ENCODE results near the gene APP. TPM values are rescaled to one million over a fixed set of nuclear protein-coding genes. Genes with fewer than 3 reads are reported as not detected.
"Not testable (repeated sequence)": the region's sequence is repeated elsewhere in the genome, so short reads cannot be mapped to it uniquely, and the experiment has no call there.

Gene APP
- total RNA-seq, 1 experiment from 2014 or later: 369 TPM

GRCh38 chr21:26057477-26058170 lies 112.9 kb downstream of the APP start:
- no peak for DNase-seq (ENCODE audit: low read depth, low spot score)
- in situ Hi-C loops (cut with HindIII; ENCODE audit: low pct_unique_long_range_greater_than_20kb, low sequenced_read_pairs): no loop called here

DNA sequence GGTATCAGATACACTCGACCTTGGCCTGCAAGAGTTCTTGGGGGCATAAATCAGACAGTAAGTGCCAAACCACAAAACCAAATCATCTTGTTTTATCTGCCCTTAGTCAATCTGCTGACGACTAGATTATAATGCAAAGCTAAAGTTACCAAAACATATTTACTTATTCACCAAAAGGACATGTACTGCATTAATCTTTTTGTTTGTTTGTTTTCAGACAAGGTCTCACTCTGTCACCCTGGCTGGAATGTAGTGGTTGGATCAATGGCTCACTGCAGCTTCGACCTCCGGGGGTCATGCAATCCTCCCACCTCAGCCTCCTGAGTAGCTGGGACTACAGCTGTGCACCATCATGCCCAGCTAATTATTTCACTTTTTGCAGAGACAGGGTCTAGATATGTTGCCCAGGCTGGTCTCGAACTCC lies 114.7 kb downstream of the APP start:
- in situ Hi-C loops (cut with HindIII; ENCODE audit: low pct_unique_long_range_greater_than_20kb, low sequenced_read_pairs): no loop called here

DNA sequence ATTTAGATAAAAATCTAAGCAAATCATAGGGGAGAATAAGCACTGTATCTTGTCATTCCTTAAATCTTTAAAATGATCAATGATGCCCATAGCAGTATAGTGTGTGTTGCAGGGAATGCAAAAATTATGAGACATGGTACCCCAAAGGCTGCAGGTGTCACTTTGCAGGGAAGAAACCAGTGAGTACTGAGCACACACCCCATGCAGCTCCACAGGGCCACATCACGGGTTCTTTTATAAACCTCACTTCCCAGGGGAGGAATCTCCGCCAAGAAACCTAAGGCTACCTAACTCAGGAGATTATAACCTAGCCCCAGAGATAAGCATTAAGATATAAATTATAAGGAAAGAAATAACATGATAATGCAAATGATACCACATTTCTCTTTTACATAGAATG lies 115.6 kb downstream of the APP start:
- in situ Hi-C loops (cut with HindIII; ENCODE audit: low pct_unique_long_range_greater_than_20kb, low sequenced_read_pairs): no loop called here
- DNase-seq (ENCODE audit: low read depth, low spot score): peak; percentile 29

More for the DNA sequence above, 114.7 kb downstream of the APP start:
- no peak for DNase-seq (ENCODE audit: low read depth, low spot score)

DNA sequence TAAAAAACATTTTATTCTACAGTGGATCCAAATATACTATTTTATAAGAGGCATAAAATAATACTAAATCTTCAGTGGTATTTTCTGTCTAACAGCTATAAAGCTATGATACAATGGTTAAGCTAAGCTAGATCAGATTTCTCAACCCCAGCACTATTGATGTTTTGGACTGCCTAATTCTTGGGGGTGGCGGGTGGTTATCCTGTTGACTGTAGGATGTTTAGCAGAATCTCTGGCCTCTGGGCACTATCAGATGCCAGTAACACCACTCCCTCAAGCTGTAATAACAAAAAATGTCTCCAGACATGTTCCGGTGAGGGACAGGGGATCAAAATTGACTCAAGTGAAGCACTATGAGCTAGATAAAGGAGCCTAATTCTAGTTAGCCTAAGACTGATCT lies 118.5 kb downstream of the APP start:
- in situ Hi-C loops (cut with HindIII; ENCODE audit: low pct_unique_long_range_greater_than_20kb, low sequenced_read_pairs): no loop called here

GRCh38 chr21:26050857-26051256 lies 119.7 kb downstream of the APP start:
- no peak for DNase-seq (ENCODE audit: low read depth, low spot score)
- in situ Hi-C loops (cut with HindIII; ENCODE audit: low pct_unique_long_range_greater_than_20kb, low sequenced_read_pairs): no loop called here

More for the DNA sequence above, 118.5 kb downstream of the APP start:
- DNase-seq (ENCODE audit: low read depth, low spot score): no peak

- in situ Hi-C loops (cut with HindIII; ENCODE audit: low pct_unique_long_range_greater_than_20kb, low sequenced_read_pairs): no loop called here
- no peak for DNase-seq (ENCODE audit: low read depth, low spot score)
Observed at GRCh38 chr21:26049803-26050202, 120.8 kb downstream of the APP start.

GRCh38 chr21:26047279-26047967 lies 123.1 kb downstream of the APP start:
- no peak for DNase-seq (ENCODE audit: low read depth, low spot score)
- in situ Hi-C loops (cut with HindIII; ENCODE audit: low pct_unique_long_range_greater_than_20kb, low sequenced_read_pairs): no loop called here

GRCh38 chr21:26043891-26044290 lies 126.7 kb downstream of the APP start:
- DNase-seq (ENCODE audit: low read depth, low spot score): no peak
- in situ Hi-C loops (cut with HindIII; ENCODE audit: low pct_unique_long_range_greater_than_20kb, low sequenced_read_pairs): no loop called here

GRCh38 chr21:26042181-26042876 lies 128.2 kb downstream of the APP start:
- no peak for DNase-seq (ENCODE audit: low read depth, low spot score)
- in situ Hi-C loops (cut with HindIII; ENCODE audit: low pct_unique_long_range_greater_than_20kb, low sequenced_read_pairs): no loop called here

GRCh38 chr21:26041431-26042180 lies 129.0 kb downstream of the APP start:
- in situ Hi-C loops (cut with HindIII; ENCODE audit: low pct_unique_long_range_greater_than_20kb, low sequenced_read_pairs): no loop called here
- no peak for DNase-seq (ENCODE audit: low read depth, low spot score)

DNA sequence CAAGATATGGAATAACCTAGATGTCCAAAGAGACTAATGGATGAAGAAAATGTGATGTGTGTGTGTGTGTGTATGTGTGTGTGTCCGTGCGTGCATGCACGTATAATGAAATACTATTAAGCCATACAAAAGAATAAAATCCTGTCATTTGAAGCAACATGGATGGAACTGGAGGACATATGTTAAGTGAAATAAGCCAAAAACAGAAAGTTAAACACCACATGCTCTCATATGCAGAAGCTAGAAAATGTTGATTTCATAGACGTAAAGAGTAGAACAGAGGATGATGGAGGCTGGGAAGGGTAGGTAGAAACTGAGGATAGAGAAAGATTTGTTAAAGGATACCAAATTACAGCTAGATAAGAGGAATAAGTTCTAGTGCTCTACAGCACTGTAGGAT lies 133.7 kb downstream of the APP start:
- DNase-seq (ENCODE audit: low read depth, low spot score): no peak
- in situ Hi-C loops (cut with HindIII; ENCODE audit: low pct_unique_long_range_greater_than_20kb, low sequenced_read_pairs): no loop called here

DNA sequence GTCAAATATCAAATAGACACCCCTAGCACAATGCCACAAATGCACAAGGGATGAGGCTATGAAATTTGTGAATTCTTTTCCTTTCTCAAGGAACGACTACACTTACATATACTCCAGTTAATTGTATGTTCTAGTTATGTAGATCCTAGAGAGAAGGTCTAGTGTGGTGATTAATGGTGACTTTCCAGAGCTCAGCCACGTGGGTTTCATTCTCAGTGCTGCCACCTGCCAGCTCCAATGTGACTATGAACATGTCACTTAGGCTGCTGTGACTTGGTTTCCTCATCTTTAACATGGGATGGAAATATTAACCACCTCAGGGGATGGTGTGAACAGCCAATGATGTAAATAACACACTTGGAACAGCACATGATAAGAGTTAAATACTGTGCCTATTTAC lies 138.3 kb downstream of the APP start:
- in situ Hi-C loops (cut with HindIII; ENCODE audit: low pct_unique_long_range_greater_than_20kb, low sequenced_read_pairs): no loop called here
- DNase-seq (ENCODE audit: low read depth, low spot score): no peak

- in situ Hi-C loops (cut with HindIII; ENCODE audit: low pct_unique_long_range_greater_than_20kb, low sequenced_read_pairs): no loop called here
- DNase-seq (ENCODE audit: low read depth, low spot score): peak; percentile 69
Observed at GRCh38 chr21:26028183-26028582, 142.4 kb downstream of the APP start.

DNA sequence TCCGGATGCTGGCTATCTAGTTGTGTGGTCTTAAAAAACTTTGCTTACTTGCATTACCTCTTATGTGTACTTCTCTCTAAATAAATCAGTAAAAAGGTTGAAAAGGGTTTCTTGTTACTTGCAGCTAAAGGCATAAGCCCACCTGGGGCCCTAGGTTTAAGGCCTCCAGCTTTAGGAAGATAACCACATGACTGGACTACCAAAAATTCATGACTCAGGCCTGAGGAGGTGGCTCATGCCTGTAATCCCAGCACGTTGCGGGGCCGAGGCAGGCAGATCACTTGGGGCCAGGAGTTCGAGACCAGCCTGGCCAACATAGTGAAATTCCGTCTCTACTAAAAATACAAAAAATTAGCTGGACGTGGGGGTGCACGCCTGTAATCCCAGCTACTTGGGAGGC lies 142.9 kb downstream of the APP start:
- in situ Hi-C loops (cut with HindIII; ENCODE audit: low pct_unique_long_range_greater_than_20kb, low sequenced_read_pairs): no loop called here
- no peak for DNase-seq (ENCODE audit: low read depth, low spot score)

DNA sequence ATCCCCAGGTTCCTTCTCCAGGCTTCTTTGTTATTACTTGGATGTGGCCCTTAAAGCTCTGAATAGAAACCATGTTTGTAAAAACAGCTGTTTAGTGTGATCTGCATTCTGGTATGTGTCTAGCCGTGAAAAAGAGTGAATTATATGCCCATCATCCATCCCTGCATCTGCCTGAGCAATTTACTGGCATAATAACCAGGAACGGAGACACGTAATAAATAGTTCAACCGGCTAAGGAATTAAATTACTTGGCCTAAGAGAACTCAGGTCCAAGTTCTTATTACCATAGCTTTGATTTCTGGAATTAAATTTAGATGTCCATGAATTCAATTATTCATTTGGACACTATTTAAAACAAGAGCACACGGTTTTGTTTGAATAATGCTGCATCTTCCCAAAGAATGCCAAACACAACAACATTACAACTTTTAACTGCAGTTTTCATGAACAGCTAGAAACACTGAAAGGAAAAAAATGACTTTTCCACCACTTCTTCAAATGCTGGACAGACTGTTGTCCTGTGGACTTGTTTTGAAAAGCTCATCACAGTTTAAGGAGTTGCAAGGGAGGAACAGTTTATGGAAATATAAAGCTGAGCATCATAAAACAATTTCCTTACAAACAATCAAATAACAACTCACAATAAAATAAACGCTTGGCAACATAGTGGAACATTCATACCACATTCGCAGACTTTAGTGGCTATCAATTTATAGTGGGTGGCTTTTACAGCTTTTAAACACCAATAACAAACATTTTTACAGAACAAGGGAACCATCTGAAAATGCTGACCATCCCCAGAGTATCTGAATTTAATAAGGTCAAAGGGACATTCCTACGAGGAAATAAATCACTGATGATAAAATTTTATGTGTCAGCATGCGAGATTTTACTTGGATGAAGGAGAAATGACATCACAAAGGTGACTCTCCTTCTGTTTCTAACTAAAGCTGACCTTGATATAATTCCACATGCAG lies 144.7 kb downstream of the APP start:
- in situ Hi-C loops (cut with HindIII; ENCODE audit: low pct_unique_long_range_greater_than_20kb, low sequenced_read_pairs): no loop called here
- no peak for DNase-seq (ENCODE audit: low read depth, low spot score)

DNA sequence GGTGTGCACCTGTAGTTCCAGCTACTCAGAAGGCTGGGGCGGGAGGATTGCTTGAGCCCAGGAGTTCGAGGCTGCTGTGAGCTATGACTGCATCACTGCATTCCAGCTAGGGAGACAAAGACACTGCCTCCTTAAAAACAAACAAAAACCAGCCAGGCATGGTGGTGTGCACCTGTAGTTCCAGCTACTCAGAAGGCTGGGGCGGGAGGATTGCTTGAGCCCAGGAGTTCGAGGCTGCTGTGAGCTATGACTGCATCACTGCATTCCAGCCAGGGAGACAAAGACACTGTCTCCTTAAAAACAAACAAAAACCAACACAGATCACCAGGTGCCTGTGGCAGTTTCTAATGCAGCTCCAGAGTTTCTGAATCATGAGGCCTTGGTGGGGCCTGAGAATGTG lies 147.2 kb downstream of the APP start:
- DNase-seq (ENCODE audit: low read depth, low spot score); in situ Hi-C loops (cut with HindIII; ENCODE audit: low pct_unique_long_range_greater_than_20kb, low sequenced_read_pairs): not testable (repeated sequence)
